CD14-positive monocyte (primary cell): ENCODE results near the gene THUMPD2. TPM values are rescaled to one million over a fixed set of nuclear protein-coding genes. Genes with fewer than 3 reads are reported as not detected.

Experiments
- DNase-seq, 3 donors: peaks; one replicate each; pipeline ENCODE4 v3.0.0-alpha.2; 2011 to 2022
- H2AFZ ChIP-seq: 2 replicates; pipeline ENCODE4 v1.6.0; 2012; ENCODE audit warnings: mild to moderate bottlenecking, low read depth, low read length, inconsistent platforms; ENCODE audit not compliant: insufficient read depth, poor library complexity, severe bottlenecking
- H3K27ac ChIP-seq, 2 donors: 1 replicate in 1 of 2; 2 replicates in 1 of 2; pipeline ENCODE4 v1.5.1; 2012 to 2013; ENCODE audit warnings: low read length in 2 of 2, control low read depth in 1 of 2, inconsistent platforms in 1 of 2, low read depth in 1 of 2, mild to moderate bottlenecking in 1 of 2
- H3K27me3 ChIP-seq, 2 donors: one replicate each; pipeline versions ENCODE4 v1.6.0 to v1.6.1; 2011 to 2013; ENCODE audit warnings: low read length in 2 of 2; ENCODE audit not compliant: control insufficient read depth in 2 of 2, insufficient read depth in 2 of 2
- H3K36me3 ChIP-seq, 2 donors: replicated peaks in 1 of 2; 1 replicate in 1 of 2; 2 replicates in 1 of 2; pipeline versions ENCODE4 v1.5.1 to v1.6.1; 2012 to 2013; ENCODE audit warnings: low read length in 2 of 2, control low read depth in 1 of 2, inconsistent platforms in 1 of 2, mild to moderate bottlenecking in 1 of 2; ENCODE audit not compliant: insufficient read depth in 2 of 2, control insufficient read depth in 1 of 2
- H3K4me1 ChIP-seq, 2 donors: 1 replicate in 1 of 2; 2 replicates in 1 of 2; pipeline versions ENCODE4 v1.5.1 to v1.6.1; 2012 to 2013; ENCODE audit warnings: low read length in 2 of 2, control low read depth in 1 of 2, inconsistent platforms in 1 of 2, mild to moderate bottlenecking in 1 of 2, moderate library complexity in 1 of 2; ENCODE audit not compliant: insufficient read depth in 2 of 2, control insufficient read depth in 1 of 2
- H3K4me2 ChIP-seq: replicated peaks from 2 replicates; pipeline ENCODE3; 2012; ENCODE audit warnings: low read length, moderate library complexity, mild to moderate bottlenecking; ENCODE audit not compliant: poor library complexity, severe bottlenecking; ENCODE audit errors: extremely low read depth
- H3K4me3 ChIP-seq, 3 experiments: fragments of 200-600 bp in 1 of 3; sonication (generic) in 1 of 3; replicated peaks in 1 of 3; 1 replicate in 2 of 3; 2 replicates in 1 of 3; pipeline ENCODE4 v1.5.1; 2011 to 2013; ENCODE audit warnings: low read length in 3 of 3, mild to moderate bottlenecking in 3 of 3, control low read depth in 2 of 3, low read depth in 2 of 3, inconsistent platforms in 1 of 3, moderate library complexity in 1 of 3
- H3K79me2 ChIP-seq: 2 replicates; pipeline ENCODE4 v1.6.0; 2012; ENCODE audit warnings: mild to moderate bottlenecking, control low read depth, inconsistent platforms, low read length, moderate library complexity; ENCODE audit not compliant: insufficient read depth
- H3K9ac ChIP-seq: 2 replicates; pipeline ENCODE4 v1.6.0; 2017; ENCODE audit warnings: low read length, mild to moderate bottlenecking; ENCODE audit not compliant: insufficient read depth, poor library complexity, severe bottlenecking
- H3K9me3 ChIP-seq, 2 donors: replicated peaks in 1 of 2; 1 replicate in 1 of 2; 2 replicates in 1 of 2; pipeline versions ENCODE4 v1.5.1 to v1.6.1; 2012 to 2013; ENCODE audit warnings: low read length in 2 of 2, control low read depth in 1 of 2; ENCODE audit not compliant: control insufficient read depth in 1 of 2, insufficient read depth in 1 of 2
- H4K20me1 ChIP-seq: 2 replicates; pipeline ENCODE4 v1.6.0; 2012; ENCODE audit warnings: mild to moderate bottlenecking, low read length, control low read depth, moderate library complexity; ENCODE audit not compliant: insufficient read depth
- H3K27ac Mint-ChIP-seq, 7 donors: one replicate each; pipeline ENCODE4 v1.8.0; 2020; ENCODE audit warnings: mild to moderate bottlenecking in 7 of 7, mixed read lengths in 7 of 7, moderate library complexity in 6 of 7, inconsistent platforms in 2 of 7
- H3K27me3 Mint-ChIP-seq, 3 donors: one replicate each; pipeline ENCODE4 v1.8.0; 2021 to 2022; ENCODE audit warnings: low read depth in 3 of 3, mild to moderate bottlenecking in 3 of 3, mixed read lengths in 3 of 3, moderate library complexity in 3 of 3, inconsistent platforms in 1 of 3
- H3K36me3 Mint-ChIP-seq, 2 donors: one replicate each; pipeline ENCODE4 v1.8.0; 2020; ENCODE audit warnings: mixed read lengths in 2 of 2, inconsistent platforms in 1 of 2, mild to moderate bottlenecking in 1 of 2
- H3K4me1 Mint-ChIP-seq: one replicate; pipeline ENCODE4 v1.8.0; 2020; ENCODE audit warnings: mild to moderate bottlenecking, mixed read lengths
- H3K4me3 Mint-ChIP-seq, 2 donors: one replicate each; pipeline ENCODE4 v1.8.0; 2020; ENCODE audit warnings: mild to moderate bottlenecking in 2 of 2, mixed read lengths in 2 of 2, moderate library complexity in 1 of 2
- H3K9me3 Mint-ChIP-seq, 7 donors: one replicate each; pipeline ENCODE4 v1.8.0; 2020 to 2022; ENCODE audit warnings: mixed read lengths in 7 of 7, mild to moderate bottlenecking in 6 of 7, moderate library complexity in 6 of 7, inconsistent platforms in 2 of 7
- CTCF ChIP-seq: fragments of 200-600 bp; IDR thresholded peaks from one replicate; pipeline ENCODE4 v1.8.0; 2022; ENCODE audit warnings: antibody characterized with exemption, mild to moderate bottlenecking
- WGBS: methylation state at CpG from one replicate; pipeline ENCODE4 v1.1.5; 2013; ENCODE audit warnings: missing lambda C conversion rate; ENCODE audit not compliant: insufficient coverage; 5-methylcytosine and 5-hydroxymethylcytosine counted together
- intact Hi-C, 2 donors: fragments of 100-400 bp; cut with micrococcal nuclease; formaldehyde crosslinking; loops; one replicate each; pipeline versions ENCODE4 v1.15.0 to v1.15.1; 2023
- polyA plus RNA-seq, 3 donors: library from polyadenylated mRNA; depleted of rRNA in 1 of 3; unstranded in 2 of 3; stranded (reverse) in 1 of 3; fragments of 300-500 nt in 2 of 3; fragments of >200 nt in 1 of 3; fragmentation: Illumina TruSeq in 2 of 3; gene quantifications; 1 replicate in 2 of 3; 2 replicates in 1 of 3; pipeline ENCODE4 v1.2.3, GENCODE V29; 2012 to 2021

THUMPD2 gene
- polyA plus RNA-seq, 3 donors = 2.8 to 5.9 (median 4.2) TPM

- H3K27ac ChIP-seq = no peak overlapping the region
- no peak for TF ChIP-seq CTCF
- no peaks in the 10 kb centered on the region for H3K79me2 ChIP-seq
- WGBS = 91% methylated on average over 2 of the region's 3 CpGs
- no peak overlapping the region for H3K9ac ChIP-seq
- H3K27me3 Mint-ChIP-seq = peaks cover 0 to 2% (median 0%) of the 10 kb centered on the region in 3 donors
- no peak overlapping the region for H3K4me3 ChIP-seq
- H3K9me3 Mint-ChIP-seq = peaks cover 9 to 25% (median 16%) of the 10 kb centered on the region in 7 donors
- H3K4me2 ChIP-seq = no peak overlapping the region
- intact Hi-C loops = no loop called here
- H4K20me1 ChIP-seq = no peaks in the 10 kb centered on the region
- no peaks in the 10 kb centered on the region for H3K27me3 ChIP-seq
- H2AFZ ChIP-seq = no peak overlapping the region
- H3K36me3 Mint-ChIP-seq = no peaks in the 10 kb centered on the region
- H3K36me3 ChIP-seq = no peaks in the 10 kb centered on the region
- H3K4me1 Mint-ChIP-seq = no peaks in the 10 kb centered on the region
- H3K4me3 Mint-ChIP-seq = no peak overlapping the region
- peaks cover 4 to 19% of the 10 kb centered on the region in 2 donors for H3K9me3 ChIP-seq
- no peak for DNase-seq
- no peak overlapping the region for H3K27ac Mint-ChIP-seq
- H3K4me1 ChIP-seq = no peaks in the 10 kb centered on the region
Measured at GRCh38 chr2:39704540-39704939, 74.5 kb downstream of the THUMPD2 start.

- Histone ChIP-seq H3K9me3 (peaks cover 4 to 19% of the 10 kb centered on the region in 2 donors), H3K27me3 (no peaks in the 10 kb centered on the region), H3K4me3 (no peak overlapping the region), H3K79me2 (no peaks in the 10 kb centered on the region), H3K9ac (no peak overlapping the region), H2AFZ (no peak overlapping the region), H4K20me1 (no peaks in the 10 kb centered on the region), H3K4me2 (no peak overlapping the region), H3K4me1 (no peaks in the 10 kb centered on the region), H3K36me3 (no peaks in the 10 kb centered on the region), H3K27ac (no peak overlapping the region)
- H3K9me3 Mint-ChIP-seq = peaks cover 9 to 25% (median 18%) of the 10 kb centered on the region in 7 donors
- no peaks in the 10 kb centered on the region for H3K36me3 Mint-ChIP-seq
- H3K27ac Mint-ChIP-seq = no peak overlapping the region
- no peak overlapping the region for H3K4me3 Mint-ChIP-seq
- no peak for TF ChIP-seq CTCF
- DNase-seq = no peak
- H3K4me1 Mint-ChIP-seq = no peaks in the 10 kb centered on the region
- H3K27me3 Mint-ChIP-seq = peaks cover 0 to 2% (median 0%) of the 10 kb centered on the region in 3 donors
- no CpG with 5 or more reads among the region's 3 CpGs for WGBS
- intact Hi-C loops = no loop called here
Measured at GRCh38 chr2:39703181-39703872, 75.7 kb downstream of the THUMPD2 start.
